Left ventricle myocardium inferior (tissue), 1 donor: ENCODE results near the gene AKAP12. TPM values are rescaled to one million over a fixed set of nuclear protein-coding genes. Genes with fewer than 3 reads are reported as not detected.

Experiments
- DNase-seq: peaks from one replicate; pipeline ENCODE4 v3.0.0-alpha.2; 2020
- H3K27ac ChIP-seq: fragments of 200-600 bp; replicated peaks from 2 replicates; pipeline ENCODE4 v1.8.0; 2021
- H3K27me3 ChIP-seq: fragments of 200-600 bp; 2 replicates; pipeline ENCODE4 v1.8.0; 2021; ENCODE audit warnings: low read depth
- H3K36me3 ChIP-seq: fragments of 200-600 bp; 2 replicates; pipeline ENCODE4 v1.8.0; 2021
- H3K4me1 ChIP-seq: fragments of 200-600 bp; 2 replicates; pipeline ENCODE4 v1.8.0; 2021
- H3K4me3 ChIP-seq: fragments of 200-600 bp; 2 replicates; pipeline ENCODE4 v1.8.0; 2021; ENCODE audit warnings: mild to moderate bottlenecking, moderate library complexity
- H3K9me3 ChIP-seq: fragments of 200-600 bp; replicated peaks from 2 replicates; pipeline ENCODE4 v1.8.0; 2021
- intact Hi-C: fragments of 100-400 bp; cut with micrococcal nuclease; formaldehyde crosslinking; loops from one replicate; pipeline ENCODE4 v1.11.0; 2022
- total RNA-seq: library from RNA; stranded (reverse); fragmentation: NEBNext Ultra II Directional; extraction: Animal tissue kit (Norgen Biotek cat#: 25700); gene quantifications from one replicate; pipeline ENCODE4 v1.2.1, GENCODE V29; 2021
- TF ChIP-seq, protein P1 (sequence below): fragments of 200-600 bp; IDR thresholded peaks from 2 replicates; pipeline ENCODE4 v1.8.0; 2021; ENCODE audit warnings: antibody characterized with exemption, mild to moderate bottlenecking, borderline replicate concordance
- donor health status: DM: no; HTN: yes; CAD: no; lungs with severe emphysema.

AKAP12 gene
- total RNA-seq, 1 donor from 2014 or later: 13.1 TPM

DNA sequence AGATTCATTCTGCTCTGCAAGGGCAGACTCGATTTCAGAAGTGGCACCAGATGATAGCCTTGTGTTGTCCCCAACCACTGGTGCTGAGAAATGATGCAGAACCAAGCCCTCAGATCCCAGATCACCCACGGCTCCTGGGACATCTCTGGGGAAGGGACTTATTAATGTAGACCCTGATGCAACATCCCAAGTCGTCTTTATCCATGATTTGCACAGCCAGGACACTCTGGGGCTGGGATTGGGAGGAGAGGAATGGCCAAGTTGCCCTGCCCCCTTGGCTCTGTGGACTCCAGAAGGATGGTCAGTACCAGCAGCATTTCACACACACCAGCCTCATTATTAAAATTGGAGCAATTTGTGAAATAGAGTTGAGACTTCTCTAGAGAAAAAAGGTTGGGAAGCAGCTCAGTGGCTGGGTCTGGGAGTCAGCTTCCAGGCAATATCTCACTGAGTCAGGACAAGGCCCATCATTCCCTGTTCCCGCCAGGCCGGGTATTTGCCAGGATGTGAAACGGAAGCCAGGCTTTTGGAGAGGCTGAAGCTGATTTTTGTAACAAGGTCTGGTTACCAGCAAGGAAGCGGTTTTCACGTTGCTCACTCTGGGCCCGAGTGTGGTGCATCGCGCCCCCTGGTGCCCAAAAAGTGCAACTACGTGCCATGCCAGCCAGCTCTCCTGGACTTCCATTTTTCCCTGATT lies 84.2 kb downstream of the AKAP12 start:
- no peak overlapping the region for H3K4me3 ChIP-seq
- intact Hi-C loops: loop anchor here (5.0 kb wide), 1 partner anchor 312 kb away; no protein-coding TSS in a partner anchor
- DNase-seq: peak; percentile 77
- H3K27ac ChIP-seq: peak overlapping the region; percentile 53
- peaks cover 33% of the 10 kb centered on the region for H3K4me1 ChIP-seq
- H3K27me3 ChIP-seq: peaks cover 12% of the 10 kb centered on the region
- H3K9me3 ChIP-seq: no peaks in the 10 kb centered on the region
- no peaks in the 10 kb centered on the region for H3K36me3 ChIP-seq
- TF ChIP-seq, protein P1, sequence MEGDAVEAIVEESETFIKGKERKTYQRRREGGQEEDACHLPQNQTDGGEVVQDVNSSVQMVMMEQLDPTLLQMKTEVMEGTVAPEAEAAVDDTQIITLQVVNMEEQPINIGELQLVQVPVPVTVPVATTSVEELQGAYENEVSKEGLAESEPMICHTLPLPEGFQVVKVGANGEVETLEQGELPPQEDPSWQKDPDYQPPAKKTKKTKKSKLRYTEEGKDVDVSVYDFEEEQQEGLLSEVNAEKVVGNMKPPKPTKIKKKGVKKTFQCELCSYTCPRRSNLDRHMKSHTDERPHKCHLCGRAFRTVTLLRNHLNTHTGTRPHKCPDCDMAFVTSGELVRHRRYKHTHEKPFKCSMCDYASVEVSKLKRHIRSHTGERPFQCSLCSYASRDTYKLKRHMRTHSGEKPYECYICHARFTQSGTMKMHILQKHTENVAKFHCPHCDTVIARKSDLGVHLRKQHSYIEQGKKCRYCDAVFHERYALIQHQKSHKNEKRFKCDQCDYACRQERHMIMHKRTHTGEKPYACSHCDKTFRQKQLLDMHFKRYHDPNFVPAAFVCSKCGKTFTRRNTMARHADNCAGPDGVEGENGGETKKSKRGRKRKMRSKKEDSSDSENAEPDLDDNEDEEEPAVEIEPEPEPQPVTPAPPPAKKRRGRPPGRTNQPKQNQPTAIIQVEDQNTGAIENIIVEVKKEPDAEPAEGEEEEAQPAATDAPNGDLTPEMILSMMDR: peak; percentile 99

- Histone ChIP-seq H3K36me3 (no peaks in the 10 kb centered on the region), H3K27ac (peak overlapping the region; percentile 53), H3K4me3 (no peak overlapping the region), H3K9me3 (no peaks in the 10 kb centered on the region), H3K27me3 (peaks cover 12% of the 10 kb centered on the region), H3K4me1 (peaks cover 33% of the 10 kb centered on the region)
- TF ChIP-seq, protein P1: peak; percentile 24
- no peak for DNase-seq
- intact Hi-C loops: loop anchor here (5.0 kb wide), 1 partner anchor 312 kb away; no protein-coding TSS in a partner anchor
These were observed 84.7 kb downstream of the AKAP12 start for GRCh38 chr6:151324488-151324825.

DNA sequence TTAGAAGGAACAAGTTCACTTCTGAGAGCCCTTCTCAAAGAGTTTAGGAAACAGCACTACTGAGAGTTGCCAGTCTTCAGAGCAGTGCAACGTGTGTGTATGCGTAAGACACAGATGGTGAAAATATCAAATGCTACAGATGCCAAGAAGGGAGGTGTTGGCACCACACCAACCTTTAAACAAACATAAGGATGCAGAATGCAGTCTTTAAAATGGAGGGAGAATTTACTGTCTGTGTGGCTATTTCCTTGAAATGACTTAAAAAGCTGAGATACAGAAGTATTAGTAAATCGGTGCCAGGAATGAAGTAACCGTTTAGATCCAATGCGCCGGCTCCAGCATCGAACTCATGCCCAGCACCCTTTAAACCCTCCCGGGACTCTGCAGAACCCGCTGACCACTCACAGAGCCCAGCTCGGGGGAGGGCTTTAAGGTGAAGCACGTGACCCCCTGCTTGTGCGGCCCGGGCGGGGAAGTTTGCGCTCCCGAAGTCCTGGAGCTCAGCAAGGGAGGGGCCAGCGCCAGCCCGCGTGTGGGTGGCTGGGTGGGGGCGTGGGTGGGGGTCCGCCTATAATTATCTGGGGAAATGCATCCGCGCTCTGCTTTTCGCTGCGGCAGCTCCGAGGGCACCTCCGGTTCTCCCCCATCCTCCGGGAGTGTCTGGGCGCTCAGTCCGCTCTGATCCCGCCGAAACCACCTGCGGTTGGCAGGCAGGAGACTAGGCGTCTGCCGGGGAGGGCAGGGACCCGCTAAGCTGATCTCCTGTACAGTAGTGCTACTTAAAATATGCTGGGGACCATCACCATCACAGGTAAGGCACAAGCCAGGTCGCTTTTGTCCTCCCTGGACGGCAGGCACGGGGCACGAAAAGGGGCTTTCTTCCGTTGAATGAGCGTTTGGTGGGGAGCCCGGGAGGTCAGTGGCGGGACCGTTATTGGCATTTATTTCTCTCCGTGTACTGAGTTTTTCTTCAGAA lies 85.6 kb downstream of the AKAP12 start:
- Histone ChIP-seq H3K9me3 (no peaks in the 10 kb centered on the region), H3K36me3 (no peaks in the 10 kb centered on the region), H3K27ac (peak overlapping the region; percentile 53), H3K4me1 (peaks cover 36% of the 10 kb centered on the region), H3K27me3 (peaks cover 12% of the 10 kb centered on the region), H3K4me3 (peak overlapping the region; percentile 69)
- intact Hi-C loops: no loop called here
- TF ChIP-seq, protein P1: no peak
- DNase-seq: peak; percentile 49

DNA sequence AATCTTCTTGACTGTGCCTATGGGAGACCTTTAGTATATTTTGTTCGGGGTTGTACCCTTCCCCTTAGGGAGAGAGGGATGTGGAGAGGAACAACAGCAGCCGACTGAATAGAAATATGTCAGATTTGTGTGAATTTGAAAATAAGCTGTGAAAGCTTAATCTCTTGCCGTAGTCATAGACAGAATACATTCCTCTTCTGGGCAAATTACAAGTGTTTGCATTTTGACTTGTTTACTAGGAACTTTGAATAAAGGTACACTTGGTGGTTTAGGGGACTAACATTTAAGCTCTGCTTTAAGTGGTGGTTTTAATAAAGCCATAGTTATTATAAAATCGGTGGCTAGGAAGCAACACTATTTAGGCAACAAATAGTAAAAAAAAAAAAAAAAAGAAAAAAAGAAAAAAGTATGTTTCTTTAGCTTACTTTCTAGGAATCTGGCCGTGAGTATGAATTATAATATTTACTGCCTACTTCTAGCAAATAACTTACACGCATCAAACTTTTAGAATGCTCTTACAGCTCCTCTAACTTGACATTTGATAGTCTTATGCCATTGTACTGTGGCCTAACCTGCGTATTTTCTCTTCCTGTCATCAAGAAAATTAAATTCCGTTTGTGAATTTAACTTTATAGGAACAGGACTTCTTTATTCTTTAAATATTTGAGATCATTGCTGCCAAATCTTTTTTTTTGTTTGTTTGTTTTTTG lies 86.5 kb downstream of the AKAP12 start:
- intact Hi-C loops: no loop called here
- Histone ChIP-seq H3K27me3 (peaks cover 12% of the 10 kb centered on the region), H3K4me1 (peaks cover 36% of the 10 kb centered on the region), H3K27ac (peak overlapping the region; percentile 53), H3K4me3 (peak overlapping the region; percentile 69), H3K36me3 (no peaks in the 10 kb centered on the region), H3K9me3 (no peaks in the 10 kb centered on the region)
- DNase-seq: no peak
- TF ChIP-seq, protein P1: no peak

DNA sequence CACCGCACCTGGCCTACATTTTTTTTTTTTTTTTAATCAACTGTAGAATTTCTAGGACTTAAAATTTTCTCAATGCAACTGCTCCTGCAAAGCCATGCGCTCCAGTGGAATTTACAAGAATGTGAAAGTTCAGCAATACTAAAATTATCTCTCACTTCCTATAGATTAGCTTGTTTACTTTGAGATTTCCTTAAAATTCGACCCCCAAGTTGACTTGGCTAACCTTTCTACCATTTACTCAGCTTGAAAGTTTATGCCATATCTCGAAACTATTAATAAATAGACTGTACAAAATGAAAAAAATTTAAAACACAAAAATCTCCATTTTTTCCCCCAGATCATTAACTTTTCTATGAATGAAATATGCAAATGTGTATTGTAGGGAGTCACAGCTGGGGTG lies 87.3 kb downstream of the AKAP12 start:
- no peak for DNase-seq
- TF ChIP-seq, protein P1: no peak
- Histone ChIP-seq H3K4me3 (no peak overlapping the region), H3K27me3 (peaks cover 12% of the 10 kb centered on the region), H3K27ac (no peak overlapping the region), H3K9me3 (no peaks in the 10 kb centered on the region), H3K36me3 (no peaks in the 10 kb centered on the region), H3K4me1 (peaks cover 36% of the 10 kb centered on the region)
- intact Hi-C loops: no loop called here
